HPDE6-E6E7 (cell line): ENCODE results near the gene SSU72.
A peak's percentile ranks its signal among the peaks of the same experiment; 100 is the strongest.

Experiments used
- DNase-seq: peaks from one replicate; pipeline ENCODE4 v3.0.0; 2011; ENCODE audit warnings: missing footprints; ENCODE audit errors: extremely low spot score

Gene SSU72

DNA sequence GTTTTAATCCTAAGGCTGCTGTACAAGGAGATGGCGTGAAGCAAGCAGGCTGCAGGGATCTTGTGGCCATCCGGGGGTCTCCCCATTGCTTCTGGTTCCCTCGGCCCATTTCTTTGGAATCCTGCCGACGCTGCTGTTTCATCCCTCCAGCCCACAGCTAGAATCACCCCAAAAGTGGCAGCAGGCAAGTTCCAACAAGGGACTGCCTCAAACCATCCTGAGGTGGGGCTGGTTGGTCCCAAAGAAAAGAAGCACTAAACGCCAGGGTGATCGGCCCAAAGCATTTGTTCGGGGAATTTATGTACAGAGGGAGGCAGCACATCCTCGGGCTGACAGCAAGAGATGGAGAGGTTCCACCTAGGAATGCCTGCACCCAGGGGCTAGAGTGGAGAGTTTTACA, 36.1 kb upstream of the SSU72 start:
- no peak for DNase-seq

DNA sequence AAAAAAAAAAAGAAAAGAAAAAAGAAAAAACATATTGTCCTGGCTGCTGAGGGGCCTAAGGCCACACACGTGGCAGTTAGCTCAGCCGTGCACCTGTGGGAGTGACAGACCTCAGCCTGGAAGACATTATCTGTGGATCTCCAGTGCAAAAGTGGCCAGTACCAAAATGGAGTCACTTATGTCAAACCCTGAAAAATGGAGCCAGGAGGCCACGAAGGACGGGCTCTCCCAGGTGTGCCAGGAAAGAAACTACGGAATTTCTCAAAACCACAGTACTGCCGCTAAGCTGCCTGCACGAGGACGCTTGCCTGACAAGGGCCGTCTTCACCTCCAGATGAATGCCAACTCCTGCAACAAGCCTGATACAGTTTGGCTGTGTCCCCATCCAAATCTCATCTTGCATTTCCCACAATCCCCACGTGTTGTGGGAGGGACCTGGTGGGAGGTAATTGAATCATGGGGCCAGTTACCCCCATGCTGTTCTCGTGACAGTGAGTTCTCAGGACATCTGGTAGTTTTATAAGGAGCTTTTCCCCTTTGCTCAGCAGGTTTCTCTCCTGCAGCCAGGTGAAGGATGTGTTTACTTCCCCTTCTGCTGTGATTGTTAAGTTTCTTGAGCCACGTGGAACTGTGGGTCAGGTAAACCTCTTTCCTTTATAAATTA, 35.3 kb upstream of the SSU72 start:
- DNase-seq: no peak

DNA sequence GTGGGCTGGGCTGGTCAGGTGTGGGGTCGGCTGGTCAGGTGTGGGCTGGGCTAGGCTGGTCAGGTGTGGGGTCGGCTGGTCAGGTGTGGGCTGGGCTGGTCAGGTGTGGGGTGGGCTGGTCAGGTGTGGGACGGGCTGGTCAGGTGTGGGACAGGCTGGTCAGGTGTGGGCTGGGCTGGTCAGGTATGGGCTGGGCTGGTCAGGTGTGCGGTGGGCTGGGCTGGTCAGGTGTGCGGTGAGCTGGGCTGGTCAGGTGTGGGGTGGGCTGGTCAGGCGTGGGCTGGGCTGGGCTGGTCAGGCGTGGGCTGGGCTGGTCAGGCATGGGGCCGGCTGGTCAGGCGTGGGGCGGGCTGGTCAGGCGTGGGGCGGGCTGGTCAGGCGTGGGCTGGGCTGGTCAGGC, 31.6 kb upstream of the SSU72 start:
- DNase-seq: no peak

DNA sequence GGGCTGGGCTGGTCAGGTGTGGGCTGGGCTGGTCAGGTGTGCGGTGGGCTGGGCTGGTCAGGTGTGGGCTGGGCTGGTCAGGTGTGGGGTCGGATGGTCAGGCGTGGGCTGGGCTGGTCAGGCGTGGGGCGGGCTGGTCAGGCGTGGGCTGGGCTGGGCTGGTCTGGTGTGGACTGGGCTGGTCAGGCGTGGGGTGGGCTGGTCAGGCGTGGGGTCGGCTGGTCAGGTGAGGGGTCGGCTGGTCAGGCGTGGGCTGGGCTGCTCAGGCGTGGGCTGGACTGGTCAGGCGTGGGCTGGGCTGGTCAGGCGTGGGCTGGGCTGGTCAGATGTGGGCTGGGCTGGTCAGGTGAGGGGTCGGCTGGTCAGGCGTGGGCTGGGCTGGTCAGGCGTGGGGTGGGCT, 31.1 kb upstream of the SSU72 start:
- DNase-seq: no peak

DNA sequence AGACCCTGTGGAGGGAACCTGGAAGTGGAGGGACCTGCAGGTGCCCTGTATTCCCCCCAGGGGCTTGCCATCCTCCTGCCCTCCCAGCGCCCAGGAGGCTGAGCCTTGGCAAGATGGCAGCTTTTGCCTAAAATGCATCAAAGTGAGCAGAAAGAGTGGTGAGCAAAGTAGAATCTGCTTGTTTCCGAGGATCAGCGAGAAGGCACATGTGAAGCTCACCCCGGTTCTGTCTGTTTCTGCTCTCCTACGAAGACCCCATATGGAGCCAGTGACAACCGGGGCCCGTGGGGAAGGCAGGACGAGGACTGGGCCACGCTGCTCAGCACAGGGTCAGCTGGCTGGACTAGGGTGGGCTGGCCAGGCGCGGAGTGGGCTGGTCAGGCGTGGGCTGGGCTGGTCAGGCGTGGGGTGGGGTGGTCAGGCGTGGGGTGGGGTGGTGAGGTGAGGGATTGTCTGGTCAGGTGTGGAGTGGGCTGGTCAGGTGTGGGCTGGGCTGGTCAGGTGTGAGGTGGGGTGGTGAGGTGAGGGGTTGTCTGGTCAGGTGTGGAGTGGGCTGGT, 30.4 kb upstream of the SSU72 start:
- no peak for DNase-seq

DNA sequence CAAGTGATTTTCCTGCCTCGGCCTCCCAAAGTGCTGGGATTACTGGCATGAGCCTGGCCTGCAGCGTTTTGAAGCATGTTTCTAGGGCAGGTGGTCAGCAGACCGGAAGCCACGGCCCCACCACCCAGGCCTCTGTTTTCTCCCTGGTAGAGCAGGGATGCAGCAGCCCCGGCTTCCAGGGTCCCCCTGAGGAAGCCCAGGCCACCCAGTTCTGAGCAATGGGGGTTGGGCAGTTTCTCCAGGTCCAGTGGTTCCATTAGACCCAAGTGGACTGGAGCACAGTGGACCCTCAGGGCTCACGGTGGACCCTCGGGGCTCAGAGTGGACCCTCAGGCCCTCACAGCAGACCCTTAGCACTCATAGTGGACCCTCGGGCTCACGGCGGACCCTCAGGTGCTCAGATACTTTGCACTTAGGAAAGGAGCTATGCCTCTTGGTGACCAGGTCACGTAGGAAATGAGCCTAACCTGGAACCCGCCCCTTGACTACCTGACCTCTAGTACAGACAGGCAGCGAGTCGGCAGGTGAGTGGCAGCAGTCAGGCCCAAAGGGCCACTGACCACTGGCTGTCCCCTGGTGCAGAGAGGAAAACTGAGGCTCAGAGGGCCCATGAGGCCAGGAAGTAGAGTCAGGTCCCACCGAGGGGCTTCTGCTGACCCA, 29.8 kb upstream of the SSU72 start:
- DNase-seq: no peak

DNA sequence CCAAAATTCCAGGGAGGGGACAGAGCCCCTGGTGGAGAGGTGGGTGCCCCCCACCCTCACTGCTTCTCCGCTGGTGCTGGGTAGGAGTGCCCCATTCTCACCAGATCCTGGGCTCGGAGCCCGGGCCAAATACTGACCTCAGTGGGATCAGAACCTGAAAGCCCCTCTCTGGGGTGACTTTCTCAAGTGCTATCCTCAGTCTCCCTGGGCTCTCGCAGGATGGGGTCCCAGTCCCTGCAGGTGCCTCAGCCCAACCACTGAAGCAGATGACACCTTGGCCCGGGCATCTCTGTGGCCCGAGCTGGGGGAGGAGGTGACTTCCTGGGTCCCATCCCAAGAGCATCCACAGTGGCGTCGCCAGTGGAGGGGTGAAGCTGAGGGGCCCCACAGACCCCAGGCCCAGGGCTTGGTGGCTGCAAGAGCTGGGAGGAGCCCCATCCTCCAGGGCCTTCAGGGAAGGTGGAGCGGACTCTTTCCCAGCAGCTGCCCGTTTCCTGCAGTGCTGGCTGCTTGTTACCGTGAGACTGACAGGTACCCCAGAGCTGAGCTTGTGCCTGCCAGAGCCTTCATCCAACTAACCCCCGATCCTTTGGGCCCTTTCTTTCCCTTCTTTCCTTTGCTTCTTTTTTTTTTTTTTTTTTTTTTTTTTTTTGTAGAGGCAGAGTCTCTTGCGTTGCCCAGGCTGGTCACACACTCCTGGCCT, 29.2 kb upstream of the SSU72 start:
- DNase-seq: no peak

DNA sequence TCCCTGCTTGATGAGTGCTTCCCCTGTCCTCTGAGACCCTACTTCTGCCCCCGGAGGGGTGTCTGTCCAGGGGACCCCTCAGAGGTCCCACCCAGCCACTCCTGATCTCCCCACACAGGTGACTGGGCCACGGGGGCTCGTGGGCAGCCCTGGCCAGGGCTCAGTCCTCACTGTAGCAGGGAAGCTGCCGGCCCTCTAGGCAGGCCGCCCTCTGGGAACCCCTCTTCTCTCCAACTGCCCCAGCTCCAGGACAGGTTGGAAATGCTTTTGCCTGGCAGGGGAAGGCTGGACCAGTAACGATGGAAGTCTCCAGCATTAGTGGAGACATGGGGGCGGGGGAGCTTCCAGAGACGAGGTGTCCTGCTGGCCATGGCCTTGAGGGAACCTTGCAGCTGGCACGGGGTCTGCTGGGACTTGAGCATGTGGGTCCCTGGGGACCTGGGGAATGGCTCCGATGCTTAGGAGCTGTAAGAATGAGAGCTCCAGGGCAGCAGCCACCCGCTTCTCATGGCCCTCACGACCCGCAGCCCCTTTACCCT, 28.4 kb upstream of the SSU72 start:
- no peak for DNase-seq

DNA sequence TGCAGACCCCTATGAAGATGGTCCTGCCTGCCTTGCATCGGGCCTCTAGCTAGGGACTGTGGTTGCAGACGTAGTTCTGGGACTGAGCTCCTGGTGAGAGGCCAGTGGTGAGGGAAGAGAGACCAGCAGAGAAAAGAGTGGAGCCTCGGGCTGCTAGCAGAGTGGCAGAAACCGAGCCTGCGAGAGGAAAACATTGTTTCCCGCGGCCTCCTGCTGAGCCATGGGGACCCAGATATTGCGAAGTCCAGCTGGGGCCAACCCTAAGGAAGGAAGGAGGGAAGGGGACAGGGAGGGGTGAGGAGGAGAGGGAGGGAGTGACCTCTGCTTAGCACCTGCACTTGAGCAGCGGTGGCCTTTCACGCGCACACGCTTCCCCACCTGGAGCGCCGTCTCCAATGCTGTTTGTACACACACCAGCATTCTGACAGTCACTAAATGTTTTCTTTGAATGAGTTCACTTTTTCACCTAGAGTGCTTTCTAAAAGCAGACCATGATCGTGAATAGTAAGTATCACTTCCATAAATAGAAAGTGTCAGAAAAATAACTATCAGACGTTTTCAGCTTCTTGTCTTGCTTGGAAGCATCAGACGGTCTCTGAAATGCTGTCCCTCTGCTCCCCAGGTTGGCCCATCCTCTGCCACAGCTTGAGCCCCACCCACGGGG, 27.8 kb upstream of the SSU72 start:
- no peak for DNase-seq

DNA sequence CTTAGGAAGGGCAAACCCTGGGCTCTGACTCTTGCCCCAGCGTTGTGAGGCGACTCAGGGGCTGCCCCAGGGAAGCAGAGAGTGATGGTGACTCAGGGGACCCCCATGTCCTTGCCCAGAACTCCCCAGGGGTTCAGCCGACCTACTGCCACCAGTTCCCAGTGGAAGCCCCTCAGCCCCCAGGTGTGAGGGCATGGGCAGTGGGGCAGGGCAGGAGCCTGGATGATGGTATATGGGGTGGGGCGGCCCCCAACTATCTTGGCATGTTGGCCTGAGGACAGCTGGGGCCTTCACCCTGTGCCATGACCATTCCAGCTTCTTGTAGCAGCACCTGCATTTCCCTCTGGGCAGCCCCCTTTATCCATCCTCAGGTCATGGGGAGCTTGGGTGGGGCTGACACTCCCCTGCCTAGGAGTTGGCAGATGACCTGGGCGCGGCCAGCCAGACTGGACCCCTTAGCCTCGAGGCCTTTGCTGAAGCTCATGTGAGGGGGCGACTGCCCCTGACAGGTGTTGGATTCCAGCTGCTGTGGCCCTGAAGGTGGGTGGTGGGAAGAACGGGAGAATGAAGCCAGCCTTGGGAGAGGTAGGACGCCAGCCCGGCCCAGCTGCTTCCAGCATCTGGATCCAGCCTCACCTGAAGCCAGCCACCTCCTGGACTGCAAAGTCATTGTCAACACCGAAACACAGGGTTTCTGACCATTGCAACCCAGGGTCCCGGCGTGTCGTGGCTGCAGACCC, 27.1 kb upstream of the SSU72 start:
- DNase-seq: no peak

DNA sequence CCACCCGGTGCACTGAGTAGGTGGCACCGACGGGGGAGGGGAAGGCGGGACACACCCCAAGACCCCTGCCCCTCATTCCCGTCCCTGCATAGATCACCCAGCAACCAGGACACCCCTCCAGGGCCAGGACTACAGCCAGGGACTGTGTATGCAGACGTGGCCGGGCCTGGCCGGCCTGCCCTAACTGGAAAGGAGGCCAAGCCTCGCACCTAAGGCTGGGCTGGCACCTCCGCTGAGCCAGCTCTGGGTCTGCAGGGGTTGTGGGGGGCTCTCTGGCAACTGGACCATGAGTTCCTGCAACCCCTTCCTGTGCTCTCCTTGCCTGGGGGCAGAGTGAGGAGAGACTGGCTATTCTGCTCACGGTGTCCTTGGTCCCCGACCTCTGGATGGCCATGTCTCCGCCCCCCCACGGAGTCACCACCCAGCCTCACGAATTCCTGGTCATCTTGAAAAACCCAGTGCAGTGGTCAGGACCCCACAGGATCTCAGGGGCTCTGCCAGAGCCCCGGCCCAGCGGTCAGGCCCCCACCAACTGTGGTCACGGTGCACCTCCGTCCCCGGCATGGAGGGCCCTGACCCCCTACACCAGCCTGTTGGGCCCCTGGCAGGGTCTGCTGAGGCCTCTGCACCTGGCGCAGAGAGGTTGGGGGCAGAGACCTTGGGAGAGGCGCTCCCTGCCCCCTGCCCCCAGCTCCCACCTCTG, 26.3 kb upstream of the SSU72 start:
- DNase-seq: no peak

DNA sequence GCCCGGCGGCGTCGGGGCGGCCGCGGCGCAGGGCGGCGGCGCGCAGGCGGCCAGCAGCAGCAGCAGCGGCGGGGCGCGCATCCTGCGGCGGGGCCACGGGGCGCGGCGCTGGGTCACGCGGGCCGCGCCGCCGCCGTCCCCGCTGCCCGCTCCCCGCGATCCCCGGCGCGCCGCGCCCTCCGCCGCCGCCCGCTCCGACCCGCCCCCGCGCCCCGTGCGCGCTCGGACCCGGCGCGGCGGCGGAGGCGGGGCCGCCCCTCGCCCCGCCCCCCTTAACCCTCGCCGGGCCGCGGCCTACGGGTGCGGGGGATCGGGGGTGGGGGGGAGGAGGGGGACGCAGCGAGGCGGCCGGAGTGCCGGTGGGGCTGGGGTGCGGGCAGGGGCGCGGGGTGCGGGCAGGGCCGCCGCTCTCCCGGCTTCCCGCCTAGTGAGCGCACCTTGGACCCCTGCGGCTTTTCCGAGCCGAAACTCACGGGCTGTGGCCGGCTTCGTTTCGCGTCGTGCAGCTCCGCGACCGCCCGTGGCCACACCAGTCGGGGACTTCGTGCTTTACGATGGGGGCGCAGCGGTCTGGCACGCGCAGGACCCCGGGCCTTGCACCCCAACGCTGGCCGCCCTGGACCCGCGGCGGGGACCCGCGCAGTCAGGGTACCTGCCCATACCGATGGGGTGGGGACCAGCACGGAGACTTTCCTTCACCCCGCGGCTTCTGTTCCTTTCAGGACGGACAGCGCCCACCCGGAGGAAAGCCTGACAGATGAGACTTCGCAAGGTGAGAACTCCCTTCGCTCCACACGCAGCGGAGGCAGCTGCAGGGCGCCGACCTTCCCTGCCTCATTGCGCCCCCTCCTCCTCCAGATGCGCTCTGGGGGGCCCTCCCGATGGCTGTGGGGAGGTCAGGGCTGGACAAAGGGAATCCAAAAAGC, 25.5 kb upstream of the SSU72 start, which contains the start of gene FNDC10:
Gene FNDC10 (minus strand): TSS at position 201 of the 926 bp plus-strand sequence. CDS start 120 bp downstream, at position 81.
- DNase-seq: no peak

DNA sequence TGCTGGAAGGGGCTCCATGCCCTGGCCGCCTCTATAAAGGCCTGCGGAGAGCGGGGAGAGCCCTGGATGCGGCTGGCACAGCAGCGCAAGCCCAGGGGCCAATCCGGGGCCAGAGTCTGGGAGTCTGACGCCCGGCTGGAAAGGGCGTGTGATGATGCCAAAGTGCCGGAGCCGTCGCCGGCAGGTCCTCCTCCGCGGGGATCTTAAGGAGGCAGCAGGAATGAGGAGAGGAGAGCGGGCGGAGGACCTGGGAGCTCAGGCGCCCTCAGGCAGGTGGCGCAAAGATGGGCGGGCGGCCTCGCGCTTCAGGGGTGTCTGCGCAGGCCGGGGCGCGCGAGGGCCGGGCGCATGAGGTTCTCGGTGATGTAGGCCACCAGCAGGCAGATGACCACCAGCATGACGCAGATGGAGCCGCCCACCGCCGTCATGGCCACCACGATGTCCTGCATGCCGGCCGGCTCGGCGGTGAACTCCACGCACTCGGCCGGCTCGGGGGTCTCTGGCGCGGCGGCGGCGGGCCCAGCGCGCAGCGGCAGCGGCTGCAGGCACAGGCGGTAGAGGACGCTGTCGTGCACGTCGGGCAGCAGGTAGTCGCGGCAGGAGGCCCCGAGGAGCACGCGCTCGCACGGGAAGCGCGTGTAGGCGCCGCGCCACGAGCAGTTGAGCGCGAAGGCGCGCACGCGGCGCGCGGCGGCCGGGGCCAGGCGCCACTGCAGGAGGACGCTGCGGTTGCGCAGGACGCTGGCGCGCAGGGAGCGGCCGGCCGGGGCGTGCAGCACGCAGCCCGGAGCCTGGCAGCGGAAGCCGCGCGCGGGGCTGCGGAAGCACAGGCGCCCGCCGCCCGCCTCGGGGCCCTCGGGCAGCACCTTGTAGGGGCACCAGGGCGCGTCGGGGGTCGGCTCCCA, 24.6 kb upstream of the SSU72 start:
- no peak for DNase-seq

DNA sequence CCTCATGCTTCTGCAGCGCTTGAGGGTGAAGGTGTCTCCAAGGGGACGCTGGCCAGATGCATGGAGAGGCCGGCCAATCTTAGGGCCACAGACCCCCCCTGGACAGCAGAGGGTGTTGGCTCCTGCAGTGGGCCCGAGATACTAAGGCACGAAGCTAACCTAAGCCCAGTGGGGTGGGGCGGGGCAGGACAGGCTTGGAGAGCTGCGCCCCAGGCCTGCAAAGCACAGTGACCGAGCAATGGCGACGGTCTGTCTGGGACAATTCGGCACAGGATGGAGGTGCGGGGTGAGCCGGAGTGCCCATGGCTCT, 24.0 kb upstream of the SSU72 start:
- DNase-seq: no peak

DNA sequence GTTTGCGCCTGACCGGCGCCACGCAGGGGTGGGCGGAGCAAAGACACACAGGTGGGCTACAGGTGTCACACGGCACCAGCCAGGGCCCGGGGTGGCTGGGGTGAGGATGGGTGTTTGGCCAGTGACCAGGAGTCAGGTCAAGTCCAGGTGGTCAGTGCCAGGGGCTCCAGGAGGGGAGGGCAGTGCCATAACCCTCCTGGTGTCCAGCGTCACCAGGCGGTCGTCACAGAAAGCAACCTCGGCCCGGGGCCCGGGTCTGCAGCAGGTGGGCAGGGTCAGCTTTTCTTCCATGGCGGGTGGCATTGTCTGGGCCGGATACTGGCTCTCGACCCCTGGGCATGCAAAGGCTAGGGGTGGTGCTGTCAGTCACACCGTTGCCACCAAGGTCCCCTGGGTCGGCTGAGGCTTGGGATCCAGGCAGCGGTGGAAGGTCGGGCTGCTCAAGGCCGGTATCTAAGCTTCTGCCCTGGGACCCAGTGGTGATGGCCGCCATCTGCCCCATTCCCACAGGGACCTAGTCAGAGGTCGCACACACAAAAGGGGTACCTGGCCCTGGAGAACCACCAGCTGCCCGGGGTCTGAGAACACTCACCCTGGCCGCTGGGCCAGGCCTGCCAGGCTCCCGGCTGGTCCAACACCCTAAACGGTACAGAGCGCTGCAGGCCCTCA, 23.5 kb upstream of the SSU72 start:
- DNase-seq: no peak

DNA sequence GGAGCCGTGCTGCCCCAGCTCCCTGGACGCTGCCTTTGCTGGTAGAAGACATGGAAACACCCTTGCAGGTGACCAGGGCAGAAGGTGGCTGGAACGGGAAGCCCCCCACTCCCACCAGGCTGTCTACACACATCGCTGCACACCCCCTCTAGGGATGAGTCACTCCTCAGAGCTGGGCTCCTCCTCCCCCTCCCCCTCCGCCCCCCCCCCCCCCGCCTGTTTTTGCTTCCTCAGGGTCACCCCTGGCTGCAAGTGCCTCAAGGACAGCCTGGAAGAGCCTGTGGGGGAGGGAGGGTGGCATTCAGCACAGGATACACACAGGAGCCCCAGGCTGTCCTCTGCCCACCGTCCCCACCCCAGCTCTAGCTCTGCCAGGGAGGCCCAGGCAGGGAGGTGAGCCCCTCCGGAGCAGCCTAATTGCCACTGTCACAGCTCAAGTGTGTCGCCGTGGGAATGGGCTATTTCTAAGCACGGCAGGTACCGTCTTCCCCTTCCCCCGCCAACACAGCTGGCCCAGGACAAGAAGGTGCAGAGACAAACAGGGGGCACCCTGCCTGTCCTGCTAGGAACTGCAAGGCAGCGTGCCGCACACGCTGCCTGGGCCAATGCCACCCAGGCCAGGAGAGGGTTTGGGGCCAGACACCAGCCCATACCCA, 22.7 kb upstream of the SSU72 start:
- DNase-seq: peak; percentile 56

DNA sequence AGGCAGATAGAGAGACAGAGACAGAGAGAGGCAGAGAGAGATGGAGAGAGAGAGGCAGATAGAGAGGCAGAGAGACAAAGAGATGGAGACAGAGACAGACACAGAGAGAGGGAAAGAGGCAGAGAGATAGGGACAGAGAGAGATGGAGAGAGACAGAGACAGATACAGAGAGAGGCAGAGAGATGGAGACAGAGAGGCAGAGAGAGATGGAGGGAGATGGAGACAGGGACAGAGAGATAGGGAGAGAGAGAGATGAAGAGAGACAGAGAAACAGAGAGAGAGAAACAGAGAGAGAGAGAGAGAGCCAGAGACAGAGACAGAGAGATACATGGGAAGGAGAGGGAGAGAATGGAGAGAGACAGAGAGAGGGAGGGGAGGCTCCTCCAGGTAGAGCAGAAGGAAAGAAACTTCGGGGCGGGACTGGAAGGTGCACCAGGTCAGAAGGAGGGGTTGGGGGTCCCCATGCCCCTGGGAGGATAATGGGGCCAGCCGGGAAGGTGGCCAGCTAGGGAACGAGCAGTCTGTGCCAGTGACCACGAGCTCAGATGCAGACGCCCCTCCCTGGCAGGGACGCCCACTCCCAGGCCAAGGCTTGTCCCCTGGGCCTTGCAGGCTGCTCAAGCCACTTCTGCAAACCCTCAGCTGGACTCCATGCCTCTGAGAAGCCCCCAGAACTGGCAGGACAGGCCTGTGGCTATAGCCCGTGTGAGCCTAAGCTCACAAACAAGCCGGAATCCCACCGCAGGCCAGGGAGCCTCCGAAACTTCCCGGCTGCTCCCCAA, 22.0 kb upstream of the SSU72 start:
- no peak for DNase-seq
